ENCODE results near the gene ZNF221.
"Not testable (repeated sequence)": the region's sequence is repeated elsewhere in the genome, so short reads cannot be mapped to it uniquely, and the experiment has no call there.

Gene ZNF221

GRCh38 chr19:43950834-43951645 is at the start of gene ZNF221:
TSS of gene ZNF221 (plus strand) at chr19:43951228. CDS start at chr19:43962727, 11,499 bp downstream.
- DNase-seq: peak; percentile 88

GRCh38 chr19:43901395-43902390 is 49.3 kb upstream of the ZNF221 start:
- no peak for DNase-seq

GRCh38 chr19:43902399-43902798 is 48.6 kb upstream of the ZNF221 start:
- DNase-seq: no peak

GRCh38 chr19:43905897-43906296 is 45.1 kb upstream of the ZNF221 start:
- DNase-seq: no peak

GRCh38 chr19:43906774-43907173 is 44.3 kb upstream of the ZNF221 start:
- no peak for DNase-seq

- no peak for DNase-seq
Observed at GRCh38 chr19:43908659-43909058, 42.4 kb upstream of the ZNF221 start.

GRCh38 chr19:43910884-43911283 is 40.1 kb upstream of the ZNF221 start:
- no peak for DNase-seq

- no peak for DNase-seq
Observed at GRCh38 chr19:43913383-43913782, 37.6 kb upstream of the ZNF221 start.

- DNase-seq: no peak
Observed at GRCh38 chr19:43914051-43914450, 37.0 kb upstream of the ZNF221 start.

- DNase-seq: no peak
Observed at GRCh38 chr19:43923875-43924274, 27.2 kb upstream of the ZNF221 start.

GRCh38 chr19:43928820-43929219 is 22.2 kb upstream of the ZNF221 start:
- no peak for DNase-seq

- no peak for DNase-seq
Observed at GRCh38 chr19:43934055-43934984, 16.7 kb upstream of the ZNF221 start.

- DNase-seq: peak; percentile 86
Observed at GRCh38 chr19:43934985-43935708, 15.9 kb upstream of the ZNF221 start, which contains the start of gene ZNF45. TSS of gene ZNF45 (minus strand) at chr19:43935282. CDS start at chr19:43922185, 13,097 bp downstream.

GRCh38 chr19:43936188-43936587 is 14.8 kb upstream of the ZNF221 start:
- DNase-seq: peak; percentile 32

GRCh38 chr19:43939557-43940260 is 11.3 kb upstream of the ZNF221 start:
- no peak for DNase-seq

- no peak for DNase-seq
Observed at GRCh38 chr19:43940719-43941118, 10.3 kb upstream of the ZNF221 start.

GRCh38 chr19:43941209-43941608 is 9.8 kb upstream of the ZNF221 start:
- DNase-seq: no peak

- not testable (repeated sequence) for DNase-seq
Observed at GRCh38 chr19:43947412-43947811, 3.6 kb upstream of the ZNF221 start.

- DNase-seq: not testable (repeated sequence)
Observed at GRCh38 chr19:43949803-43950202, 1.2 kb upstream of the ZNF221 start.

- no peak for DNase-seq
Observed at GRCh38 chr19:43956827-43957226, 5.8 kb downstream of the ZNF221 start.

GRCh38 chr19:43957891-43958290 is 6.9 kb downstream of the ZNF221 start:
- DNase-seq: no peak
